BJ (cell line): ENCODE results near the gene KCNQ5. TPM values are rescaled to one million over a fixed set of nuclear protein-coding genes. Genes with fewer than 3 reads are reported as not detected.

Experiments used
- CTCF ChIA-PET: fragments of 350-600 bp; formaldehyde crosslinking; extraction: SDS; loops from one replicate; lab custom pipeline; 2021; ENCODE audit warnings: antibody characterized with exemption, inconsistent platforms; lab: Yijun Ruan, JAX
- POLR2A ChIA-PET: fragments of 300-600 bp; sonication (Branson Sonifier 250); formaldehyde crosslinking; extraction: SDS; loops from one replicate; lab custom pipeline; 2021; ENCODE audit warnings: antibody characterized with exemption; lab: Charles Lee
- DNase-seq: peaks from one replicate; pipeline ENCODE4 v3.0.0-alpha.2; 2011; ENCODE audit warnings: low read depth
- H3K27me3 ChIP-seq: 2 replicates; pipeline ENCODE4 v1.6.0; 2011; ENCODE audit warnings: low read length; ENCODE audit not compliant: control insufficient read depth, insufficient read depth
- H3K36me3 ChIP-seq: 2 replicates; pipeline ENCODE4 v1.5.1; 2011; ENCODE audit warnings: low read length; ENCODE audit not compliant: control insufficient read depth, insufficient read depth
- H3K4me3 ChIP-seq: 2 replicates; pipeline ENCODE4 v1.5.1; 2011; ENCODE audit warnings: low read depth, mild to moderate bottlenecking, control low read depth, low read length
- polyA plus RNA-seq: library from polyadenylated mRNA; depleted of rRNA; stranded (reverse); fragments of >200 nt; gene quantifications from 2 replicates; pipeline ENCODE4 v1.2.3, GENCODE V29; 2011
- TF ChIP-seq, protein P1 (sequence below): IDR thresholded peaks from 2 replicates; pipeline ENCODE4 v1.5.1; 2011; ENCODE audit warnings: low read depth, mild to moderate bottlenecking, control low read depth, inconsistent platforms, low read length, moderate library complexity; ENCODE audit not compliant: insufficient read depth

Gene KCNQ5
- polyA plus RNA-seq, 1 experiment, result 1.4 TPM

DNA sequence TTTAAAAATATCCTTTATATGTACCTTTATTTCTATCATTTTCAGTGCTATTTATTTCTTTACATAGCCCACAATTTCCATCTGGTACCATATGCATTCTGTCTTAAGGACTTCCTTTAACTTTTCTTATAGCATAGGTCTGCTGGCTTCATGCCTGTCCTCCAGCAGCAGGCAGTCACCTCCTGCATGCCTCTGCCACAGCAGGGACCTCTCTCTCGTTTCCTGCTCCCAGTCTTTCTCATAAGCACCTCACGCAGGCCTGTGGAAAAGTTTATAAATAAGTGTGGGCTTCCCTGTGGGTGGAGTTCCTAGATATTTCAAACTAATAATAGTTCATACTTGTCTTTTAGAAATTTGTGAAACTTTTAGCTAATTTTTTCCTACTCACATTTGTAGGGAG, 133.9 kb downstream of the KCNQ5 start:
- CTCF ChIA-PET, result no interaction called here
- TF ChIP-seq, protein P1, sequence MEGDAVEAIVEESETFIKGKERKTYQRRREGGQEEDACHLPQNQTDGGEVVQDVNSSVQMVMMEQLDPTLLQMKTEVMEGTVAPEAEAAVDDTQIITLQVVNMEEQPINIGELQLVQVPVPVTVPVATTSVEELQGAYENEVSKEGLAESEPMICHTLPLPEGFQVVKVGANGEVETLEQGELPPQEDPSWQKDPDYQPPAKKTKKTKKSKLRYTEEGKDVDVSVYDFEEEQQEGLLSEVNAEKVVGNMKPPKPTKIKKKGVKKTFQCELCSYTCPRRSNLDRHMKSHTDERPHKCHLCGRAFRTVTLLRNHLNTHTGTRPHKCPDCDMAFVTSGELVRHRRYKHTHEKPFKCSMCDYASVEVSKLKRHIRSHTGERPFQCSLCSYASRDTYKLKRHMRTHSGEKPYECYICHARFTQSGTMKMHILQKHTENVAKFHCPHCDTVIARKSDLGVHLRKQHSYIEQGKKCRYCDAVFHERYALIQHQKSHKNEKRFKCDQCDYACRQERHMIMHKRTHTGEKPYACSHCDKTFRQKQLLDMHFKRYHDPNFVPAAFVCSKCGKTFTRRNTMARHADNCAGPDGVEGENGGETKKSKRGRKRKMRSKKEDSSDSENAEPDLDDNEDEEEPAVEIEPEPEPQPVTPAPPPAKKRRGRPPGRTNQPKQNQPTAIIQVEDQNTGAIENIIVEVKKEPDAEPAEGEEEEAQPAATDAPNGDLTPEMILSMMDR, result no peak
- POLR2A ChIA-PET, result no interaction called here

GRCh38 chr6:72757048-72757447, 135.2 kb downstream of the KCNQ5 start:
- ChIA-PET CTCF (interaction anchor here (1.0 kb wide), 1 partner anchor 23 kb away, joined by 3 read pairs; no protein-coding TSS in a partner anchor), POLR2A (no interaction called here)
- Histone ChIP-seq H3K36me3 (no peaks in the 10 kb centered on the region), H3K4me3 (no peak overlapping the region), H3K27me3 (no peaks in the 10 kb centered on the region)
- DNase-seq, result no peak
- TF ChIP-seq, protein P1, result no peak

More for the DNA sequence above, 133.9 kb downstream of the KCNQ5 start:
- Histone ChIP-seq H3K4me3 (no peak overlapping the region), H3K36me3 (no peaks in the 10 kb centered on the region), H3K27me3 (no peaks in the 10 kb centered on the region)
- no peak for DNase-seq

DNA sequence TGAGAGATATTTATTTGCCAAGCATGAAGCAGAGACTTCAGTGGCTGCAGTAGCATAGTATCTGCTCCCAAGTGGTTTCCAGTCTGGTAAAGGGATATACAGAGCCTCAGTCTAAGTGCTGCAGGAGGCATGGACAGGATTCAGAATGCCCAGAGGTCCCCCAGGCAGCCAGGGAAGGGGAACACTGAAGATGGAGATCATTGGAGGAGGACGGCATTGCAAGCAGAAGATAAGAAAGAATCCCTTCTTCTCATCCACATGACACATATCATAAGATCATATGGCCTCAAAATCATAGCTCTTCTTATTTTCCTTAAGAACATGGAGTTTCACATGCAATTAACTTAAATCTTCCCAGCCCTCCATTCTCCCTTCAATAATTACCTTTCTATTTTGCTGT, 136.1 kb downstream of the KCNQ5 start:
- ChIA-PET POLR2A (no interaction called here), CTCF (interaction anchor here (0.8 kb wide), 1 partner anchor 185 kb away, joined by 3 read pairs; no protein-coding TSS in a partner anchor)
- no peak for DNase-seq
- Histone ChIP-seq H3K4me3 (no peak overlapping the region), H3K36me3 (no peaks in the 10 kb centered on the region), H3K27me3 (no peaks in the 10 kb centered on the region)
- TF ChIP-seq, protein P1, result no peak

DNA sequence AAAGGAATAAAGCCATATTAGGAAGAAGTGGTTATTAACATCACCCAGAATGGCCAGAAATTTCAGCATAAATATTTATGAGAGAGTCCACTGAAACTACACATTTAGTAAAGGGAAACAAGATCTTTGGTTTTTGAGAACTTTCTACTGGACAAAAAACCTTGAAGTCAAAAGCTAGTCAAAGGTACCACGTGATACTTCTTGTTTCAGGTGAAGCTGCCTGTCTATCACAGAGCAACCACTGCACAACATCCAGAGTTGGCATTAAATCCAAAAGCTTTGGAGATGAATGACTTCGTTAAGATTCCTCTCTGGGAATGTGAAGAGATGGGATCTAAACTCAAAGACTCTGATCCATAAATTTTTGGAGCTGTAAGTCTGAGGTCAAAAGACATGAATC, 137.0 kb downstream of the KCNQ5 start:
- Histone ChIP-seq H3K4me3 (no peak overlapping the region), H3K36me3 (no peaks in the 10 kb centered on the region), H3K27me3 (no peaks in the 10 kb centered on the region)
- TF ChIP-seq, protein P1, result no peak
- POLR2A ChIA-PET, result no interaction called here
- CTCF ChIA-PET, result no interaction called here
- no peak for DNase-seq

DNA sequence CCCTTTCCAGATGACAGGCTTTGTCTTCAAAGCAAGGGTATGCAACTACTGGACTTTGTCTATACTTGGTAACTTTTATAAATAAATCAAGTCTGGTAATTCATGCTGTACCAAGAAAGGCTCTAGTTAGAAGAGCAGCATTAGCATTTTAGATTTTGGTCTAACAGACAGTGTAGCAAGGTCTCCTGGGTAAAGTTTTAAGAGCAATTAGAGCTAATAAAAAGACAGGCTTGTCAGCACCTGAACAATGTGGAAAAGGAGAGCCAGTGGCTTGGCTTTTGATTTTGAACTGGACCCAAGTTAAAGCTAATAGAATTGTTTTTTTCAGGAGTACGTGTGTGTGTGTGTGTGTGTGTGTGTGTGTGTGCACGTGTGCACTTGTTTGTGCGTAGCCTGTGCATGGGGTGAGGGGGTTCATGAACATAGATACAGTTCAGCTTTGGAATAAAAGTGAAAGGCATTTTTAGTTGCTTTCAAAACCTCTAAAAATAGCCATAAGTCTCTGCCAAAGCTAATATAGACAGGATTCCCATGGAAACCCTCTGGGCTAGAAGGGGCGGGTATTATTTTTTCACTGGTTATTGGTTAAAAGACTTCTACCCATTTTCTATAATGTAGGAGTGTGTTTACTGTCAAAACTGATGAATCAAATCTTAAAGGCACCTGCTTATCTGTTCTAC, 138.4 kb downstream of the KCNQ5 start:
- H3K27me3 ChIP-seq, result no peaks in the 10 kb centered on the region
- DNase-seq, result no peak
- no peak overlapping the region for H3K4me3 ChIP-seq
- ChIA-PET CTCF (interaction anchor here (0.5 to 0.6 kb wide), 3 partner anchors 28 to 945 kb away, joined by 3 to 4 read pairs (median 3); no protein-coding TSS in a partner anchor), POLR2A (no interaction called here)
- TF ChIP-seq, protein P1, result no peak
- no peaks in the 10 kb centered on the region for H3K36me3 ChIP-seq
